K562 (cell line): Measurements from ENCODE around the gene EMC10. TPM values are rescaled to one million over a fixed set of nuclear protein-coding genes. Genes with fewer than 3 reads are reported as not detected.
"Not testable (repeated sequence)": the region's sequence is repeated elsewhere in the genome, so short reads cannot be mapped to it uniquely, and the experiment has no call there.

Source experiments
- ATAC-seq: fragments of 200-7000 bp; cut with Tn5 transposase; 3 replicates; pipeline ENCODE4 v1.9.1; 2020; ENCODE audit warnings: moderate library complexity
- BruUV-seq: library from RNA; stranded (reverse); fragments of 400-500 nt; replicated peaks from 2 replicates; lab custom pipeline; 2021; lab: Mats Ljungman, UMichigan
- CTCF ChIA-PET: fragments of 300-600 bp; formaldehyde crosslinking; extraction: SDS; loops from one replicate; lab custom pipeline; 2021; ENCODE audit warnings: low intra/inter-chr PET ratio; lab: Yijun Ruan, JAX
- POLR2A ChIA-PET: fragments of 300-600, 350-650 bp; sonication (Branson Sonifier 250); formaldehyde crosslinking; extraction: SDS; loops from one replicate; lab custom pipeline; 2021; ENCODE audit warnings: antibody characterized with exemption, inconsistent platforms; lab: Yijun Ruan, JAX
- DNase-seq, 4 experiments: peaks; one replicate each; pipeline versions ENCODE4 v3.0.0 to v3.0.0-alpha.2; 2011 to 2018; ENCODE audit warnings: low spot score in 3 of 4, mixed read lengths in 3 of 4; ENCODE audit errors: extremely low read depth in 1 of 4
- FAIRE-seq: peaks from 2 replicates; lab custom pipeline; 2011; peaks lifted over from hg19 to GRCh38; lab: Jason Lieb, UNC
- H2AFZ ChIP-seq: 2 replicates; pipeline ENCODE4 v1.6.0; 2011; ENCODE audit warnings: low read depth, low read length, control low read depth, inconsistent platforms
- H3K27ac ChIP-seq: fragments of 200-600 bp; 3 replicates; pipeline ENCODE4 v1.8.0; 2011; ENCODE audit warnings: low read depth, mild to moderate bottlenecking, control low read depth, inconsistent platforms, low read length, moderate library complexity, mixed read lengths; ENCODE audit errors: extremely low read depth
- H3K27me3 ChIP-seq, 2 experiments: fragments of 300-600 bp in 1 of 2; 2 replicates in 1 of 2; 3 replicates in 1 of 2; pipeline versions ENCODE4 v1.6.0 to v1.8.0; 2011; ENCODE audit warnings: inconsistent platforms in 2 of 2, low read length in 2 of 2, mild to moderate bottlenecking in 1 of 2, mixed read lengths in 1 of 2, moderate library complexity in 1 of 2; ENCODE audit not compliant: control insufficient read depth in 2 of 2, insufficient read depth in 2 of 2
- H3K36me3 ChIP-seq: fragments of 300-600 bp; 3 replicates; pipeline ENCODE4 v1.8.0; 2011; ENCODE audit warnings: mild to moderate bottlenecking, low read length, inconsistent platforms; ENCODE audit not compliant: control insufficient read depth, insufficient read depth
- H3K4me1 ChIP-seq, 2 experiments: fragments of 200-600 bp in 1 of 2; replicated peaks in 1 of 2; 2 replicates in 1 of 2; 3 replicates in 1 of 2; pipeline versions ENCODE4 v1.5.1 to v1.8.0; 2011; ENCODE audit warnings: inconsistent platforms in 2 of 2, low read length in 2 of 2, mild to moderate bottlenecking in 1 of 2, mixed read lengths in 1 of 2, moderate library complexity in 1 of 2; ENCODE audit not compliant: control insufficient read depth in 2 of 2, insufficient read depth in 2 of 2
- H3K4me2 ChIP-seq: 2 replicates; pipeline ENCODE4 v1.6.1; 2011; ENCODE audit warnings: low read length, control low read depth, inconsistent platforms, mixed read lengths; ENCODE audit not compliant: insufficient read depth
- H3K4me3 ChIP-seq: fragments of 200-600 bp; sonication (generic), shearing (Covaris generic); 2 replicates; pipeline ENCODE4 v1.5.1; 2016; ENCODE audit warnings: control low read depth, inconsistent platforms
- H3K79me2 ChIP-seq: fragments of 200-600 bp; 3 replicates; pipeline ENCODE4 v1.8.0; 2011; ENCODE audit warnings: low read length, inconsistent platforms; ENCODE audit not compliant: control insufficient read depth, insufficient read depth
- H3K9ac ChIP-seq, 2 experiments: 2 replicates each; pipeline versions ENCODE4 v1.6.0 to v1.6.1; 2011; ENCODE audit warnings: low read depth in 2 of 2, low read length in 2 of 2, control low read depth in 1 of 2, inconsistent platforms in 1 of 2, mild to moderate bottlenecking in 1 of 2, mixed read lengths in 1 of 2; ENCODE audit not compliant: insufficient read depth in 1 of 2
- H3K9me1 ChIP-seq: one replicate; pipeline ENCODE4 v1.6.0; 2011; ENCODE audit warnings: inconsistent platforms, mild to moderate bottlenecking, low read length, moderate library complexity; ENCODE audit not compliant: control insufficient read depth, insufficient read depth
- H3K9me3 ChIP-seq: replicated peaks from 2 replicates; pipeline ENCODE4 v1.5.1; 2011; ENCODE audit warnings: low read depth, low read length, inconsistent platforms; ENCODE audit not compliant: control insufficient read depth, insufficient read depth
- H4K20me1 ChIP-seq: replicated peaks from 2 replicates; pipeline ENCODE4 v1.6.1; 2011; ENCODE audit warnings: low read length, inconsistent platforms, mixed read lengths; ENCODE audit not compliant: control insufficient read depth, insufficient read depth
- CBX1 ChIP-seq: sonication (generic); IDR thresholded peaks from 2 replicates; pipeline ENCODE4 v1.6.1; 2016; ENCODE audit warnings: antibody characterized with exemption, low read depth, mild to moderate bottlenecking
- NR2C1 ChIP-seq, 2 experiments: fragments of 450-650 bp; IDR thresholded peaks; 2 replicates each; pipeline ENCODE4 v1.6.1; 2017; ENCODE audit warnings: mild to moderate bottlenecking in 2 of 2, antibody characterized with exemption in 1 of 2, inconsistent platforms in 1 of 2, missing compliant biosample characterization in 1 of 2, missing genetic modification characterization in 1 of 2
- ZNF121 ChIP-seq: sonication (generic); formaldehyde crosslinking; conservative IDR thresholded peaks from 2 replicates; pipeline ENCODE4 v1.8.0; 2022; ENCODE audit warnings: missing genetic modification reagents
- ZNF263 ChIP-seq: sonication (generic); formaldehyde crosslinking; IDR thresholded peaks from 2 replicates; pipeline ENCODE4 v1.8.0; 2022; ENCODE audit warnings: mild to moderate bottlenecking, missing genetic modification reagents, borderline replicate concordance
- WGBS: fragments of 100-300 bp; shearing (Covaris generic); methylation state at CpG from one replicate; pipeline ENCODE4 v1.1.6; 2016; ENCODE audit warnings: low coverage, mixed read lengths; ENCODE audit not compliant: insufficient coverage; ENCODE audit errors: missing lambda C conversion rate; 5-methylcytosine and 5-hydroxymethylcytosine counted together
- in situ Hi-C: fragments of 300-500 bp; cut with MboI; formaldehyde crosslinking; loops from 4 replicates; pipeline ENCODE4 v1.15.0; 2018; ENCODE audit warnings: inconsistent platforms, mixed read lengths
- intact Hi-C: fragments of 100-400 bp; cut with micrococcal nuclease; formaldehyde crosslinking; loops from 2 replicates; pipeline ENCODE4 v1.14.2; 2022
- polyA plus RNA-seq, 8 experiments: library from polyadenylated mRNA; depleted of rRNA in 4 of 8; stranded (reverse) in 5 of 8; unstranded in 3 of 8; fragments of >200 nt; fragmentation: Nextera tagmentation in 2 of 8; fragmentation: Illumina TruSeq in 1 of 8; extraction: Ambion mirVana in 2 of 8; extraction: Trizol in 1 of 8; gene quantifications; 2 replicates each; pipeline versions ENCODE4 v1.2.1 to v1.2.3, GENCODE V29; 2011 to 2014; ENCODE audit warnings: inconsistent platforms in 1 of 8, missing spikeins in 1 of 8
- total RNA-seq, 7 experiments: library from RNA; depleted of rRNA in 6 of 7; stranded (reverse); fragments of >200 nt in 6 of 7; fragmentation: Illumina TruSeq in 2 of 7; extraction: Trizol in 2 of 7; gene quantifications; 2 replicates each; pipeline versions ENCODE4 v1.2.1 to v1.2.3, GENCODE V29; 2011 to 2021; ENCODE audit warnings: low replicate concordance in 1 of 7

The EMC10 gene
- total and polyA plus RNA-seq, 9 of the 15 experiments (the other 6 are each of a cell fraction or from before 2014, with no cell fraction given): 1.4 to 46.0 (median 13.1) TPM

- Histone ChIP-seq H3K4me2 (no peak overlapping the region), H3K4me1 (peaks cover 0 to 14% of the 10 kb centered on the region in 2 experiments; a peak in 2 of 5 replicates), H3K9me1 (no peaks in the 10 kb centered on the region), H3K9ac (peak overlapping the region in 1 of 2 experiments; percentile 35; a peak in 1 of 4 replicates), H3K4me3 (no peak overlapping the region), H2AFZ (no peak overlapping the region), H3K36me3 (no peaks in the 10 kb centered on the region), H3K27me3 (no peaks in the 10 kb centered on the region; a peak in 1 of 5 replicates), H4K20me1 (no peaks in the 10 kb centered on the region), H3K27ac (no peak overlapping the region), H3K9me3 (no peaks in the 10 kb centered on the region), H3K79me2 (no peaks in the 10 kb centered on the region)
- BruUV-seq: no TSS peak
- DNase-seq (no peak), FAIRE-seq (no peak), ATAC-seq (no peak)
- ChIA-PET CTCF (no interaction called here), POLR2A (no interaction called here)
- in situ Hi-C loops (no loop called here), intact Hi-C loops (no loop called here)
- 43% methylated on average over 9 of the region's 10 CpGs for WGBS
- TF ChIP-seq ZNF263 (CRISPR knock-in tag) (no peak), CBX1 (no peak), NR2C1 (IDR thresholded peaks at IDR 0.05) (0 out of 2 replicates have a peak, but pooled peaks have one; percentile 12), NR2C1 (tag; IDR thresholded peaks at IDR 0.05) (no peak)
Measured at GRCh38 chr19:50522881-50523280, 46.6 kb downstream of the EMC10 start.

- Histone ChIP-seq H3K4me1 (peaks cover 0 to 17% of the 10 kb centered on the region in 2 experiments; a peak in 3 of 5 replicates), H3K27me3 (peaks cover 3 to 22% of the 10 kb centered on the region in 2 experiments; a peak in 3 of 5 replicates)
- H4K20me1 ChIP-seq, H3K4me3 ChIP-seq, DNase-seq, BruUV-seq, H3K9me1 ChIP-seq, H3K36me3 ChIP-seq, H2AFZ ChIP-seq, H3K9ac ChIP-seq, H3K79me2 ChIP-seq, H3K4me2 ChIP-seq, H3K27ac ChIP-seq, intact Hi-C loops, POLR2A ChIA-PET, in situ Hi-C loops, H3K9me3 ChIP-seq, CTCF ChIA-PET, FAIRE-seq, ATAC-seq: not testable (repeated sequence)
- WGBS: 65% methylated on average over 3 of the region's 3 CpGs
- peak; percentile 73 for TF ChIP-seq ZNF121 (CRISPR knock-in tag)
Measured at GRCh38 chr19:50528052-50528451, 51.7 kb downstream of the EMC10 start.
